CD4-positive, CD25-positive, alpha-beta regulatory T cell (primary cell): ENCODE data around the gene TFAP2E. TPM values are rescaled to one million over a fixed set of nuclear protein-coding genes. Genes with fewer than 3 reads are reported as not detected.

Experiments used
- ATAC-seq, 2 donors: fragments of 150-1000 bp; cut with Tn5 transposase; one replicate each; pipeline ENCODE4 v1.10.0; 2021; ENCODE audit warnings: low read depth in 2 of 2, moderate number of reproducible peaks in 2 of 2, moderate library complexity in 1 of 2
- DNase-seq, 3 donors: peaks; one replicate each; pipeline versions ENCODE4 v3.0.0 to v3.0.0-alpha.2; 2012 to 2022; ENCODE audit warnings: mixed read lengths in 1 of 3
- H3K27ac ChIP-seq: one replicate; pipeline ENCODE4 v1.7.0; 2013; ENCODE audit warnings: mild to moderate bottlenecking, low read length; ENCODE audit not compliant: insufficient read depth, poor library complexity, severe bottlenecking
- H3K27me3 ChIP-seq: one replicate; pipeline ENCODE4 v1.7.0; 2013; ENCODE audit warnings: low read length; ENCODE audit not compliant: control insufficient read depth, insufficient read depth
- H3K36me3 ChIP-seq: one replicate; pipeline ENCODE4 v1.7.0; 2013; ENCODE audit warnings: mild to moderate bottlenecking, low read length, moderate library complexity; ENCODE audit not compliant: control insufficient read depth, insufficient read depth
- H3K4me1 ChIP-seq: 2 replicates; pipeline ENCODE4 v1.7.0; 2013; ENCODE audit warnings: mild to moderate bottlenecking, low read length; ENCODE audit not compliant: insufficient read depth, control insufficient read depth, poor library complexity, severe bottlenecking
- H3K4me3 ChIP-seq: one replicate; pipeline ENCODE4 v1.7.0; 2013; ENCODE audit warnings: low read depth, mild to moderate bottlenecking, low read length, moderate library complexity
- H3K9me3 ChIP-seq, 2 experiments: 1 replicate in 1 of 2; 2 replicates in 1 of 2; pipeline ENCODE4 v1.7.0; 2013; ENCODE audit warnings: low read length in 2 of 2, mild to moderate bottlenecking in 1 of 2, moderate library complexity in 1 of 2; ENCODE audit not compliant: control insufficient read depth in 2 of 2
- H3K27ac Mint-ChIP-seq, 3 donors: one replicate each; pipeline ENCODE4 v1.8.0; 2020 to 2022; ENCODE audit warnings: mild to moderate bottlenecking in 3 of 3, mixed read lengths in 3 of 3, moderate library complexity in 2 of 3
- H3K27me3 Mint-ChIP-seq: one replicate; pipeline ENCODE4 v1.8.0; 2022; ENCODE audit warnings: mild to moderate bottlenecking, mixed read lengths
- H3K36me3 Mint-ChIP-seq: one replicate; pipeline ENCODE4 v1.8.0; 2020; ENCODE audit warnings: mixed read lengths
- H3K4me1 Mint-ChIP-seq, 4 donors: one replicate each; pipeline ENCODE4 v1.8.0; 2020 to 2022; ENCODE audit warnings: mixed read lengths in 4 of 4, mild to moderate bottlenecking in 1 of 4
- H3K4me3 Mint-ChIP-seq, 4 donors: one replicate each; pipeline ENCODE4 v1.8.0; 2020 to 2022; ENCODE audit warnings: mild to moderate bottlenecking in 4 of 4, mixed read lengths in 4 of 4, moderate library complexity in 3 of 4
- H3K9me3 Mint-ChIP-seq, 7 donors: one replicate each; pipeline ENCODE4 v1.8.0; 2020 to 2022; ENCODE audit warnings: mixed read lengths in 7 of 7, mild to moderate bottlenecking in 3 of 7, moderate library complexity in 2 of 7
- polyA plus RNA-seq, 4 donors: library from polyadenylated mRNA; unstranded; fragments of 300-500 nt; fragmentation: Illumina TruSeq; gene quantifications; one replicate each; pipeline ENCODE4 v1.2.3, GENCODE V29; 2021
- total RNA-seq: library from RNA; stranded (reverse); gene quantifications from one replicate; pipeline ENCODE4 v1.2.3, GENCODE V29; 2022

TFAP2E gene
- total RNA-seq (5.1 TPM), polyA plus RNA-seq (under 1 TPM in 3 of 4 donors, not detected in 1; 0.17 to 0.71 (median 0.21) TPM)

DNA sequence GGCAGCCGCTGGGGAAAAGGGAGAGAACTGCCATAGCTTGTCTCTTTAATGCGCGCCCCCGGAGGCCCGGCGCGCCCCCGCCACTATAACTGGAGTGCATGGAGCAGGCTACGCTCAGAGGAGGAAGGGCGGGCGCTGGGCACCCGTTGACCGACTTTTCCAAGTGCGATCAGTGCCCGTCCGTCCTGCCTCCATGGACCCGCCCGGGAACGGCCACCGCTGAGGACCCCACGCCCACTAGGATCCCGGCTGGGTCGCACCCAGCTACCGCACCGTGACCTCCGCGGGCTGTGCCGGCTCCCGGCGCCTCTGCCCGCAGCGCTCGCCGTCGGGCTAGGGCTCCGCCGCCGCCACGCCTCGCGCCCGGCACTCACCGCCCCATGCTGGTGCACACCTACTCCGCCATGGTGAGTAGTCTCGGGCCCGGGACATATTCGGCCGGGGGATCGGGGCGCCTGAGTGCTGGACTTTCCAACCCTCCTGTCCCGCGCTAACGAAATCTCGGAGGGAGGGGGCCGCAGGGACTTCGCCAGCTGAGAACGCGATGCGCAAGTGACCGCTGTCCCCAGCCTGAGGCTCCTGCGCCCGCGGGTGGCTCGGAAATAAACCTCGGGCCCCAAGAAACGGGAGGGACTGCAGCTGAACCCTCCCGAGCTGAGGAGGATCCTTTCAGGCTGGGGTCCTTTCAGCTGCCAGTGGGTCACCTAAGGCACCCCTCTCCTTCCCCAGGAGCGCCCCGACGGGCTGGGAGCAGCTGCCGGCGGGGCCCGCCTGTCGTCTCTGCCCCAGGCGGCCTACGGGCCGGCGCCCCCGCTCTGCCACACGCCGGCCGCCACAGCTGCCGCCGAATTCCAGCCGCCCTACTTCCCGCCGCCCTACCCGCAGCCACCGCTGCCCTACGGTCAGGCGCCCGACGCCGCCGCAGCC, at the start of gene TFAP2E:
TFAP2E (plus strand) TSS at position 117 of the 927 bp plus-strand sequence; CDS start at position 381, 264 bp downstream.
- H3K27me3 ChIP-seq = no peaks in the 10 kb centered on the region
- H3K4me1 ChIP-seq = peaks cover 24% of the 10 kb centered on the region
- peak within 1 kb of the TSS in 1 of 3 donors; percentile 85 for H3K27ac Mint-ChIP-seq
- no peaks in the 10 kb centered on the region for H3K36me3 ChIP-seq
- H3K4me3 Mint-ChIP-seq = peak within 1 kb of the TSS in 1 of 4 donors; percentile 16
- H3K4me3 ChIP-seq = no peak within 1 kb of the TSS
- no peak within 1 kb of the TSS for H3K27ac ChIP-seq
- ATAC-seq (no peak), DNase-seq (no peak)
- H3K4me1 Mint-ChIP-seq = peaks cover 0 to 42% (median 24%) of the 10 kb centered on the region in 4 donors
- H3K36me3 Mint-ChIP-seq = no peaks in the 10 kb centered on the region
- peaks cover 0 to 3% (median 0%) of the 10 kb centered on the region in 7 donors for H3K9me3 Mint-ChIP-seq
- H3K27me3 Mint-ChIP-seq = peaks cover 6% of the 10 kb centered on the region
- H3K9me3 ChIP-seq = no peaks in the 10 kb centered on the region

DNA sequence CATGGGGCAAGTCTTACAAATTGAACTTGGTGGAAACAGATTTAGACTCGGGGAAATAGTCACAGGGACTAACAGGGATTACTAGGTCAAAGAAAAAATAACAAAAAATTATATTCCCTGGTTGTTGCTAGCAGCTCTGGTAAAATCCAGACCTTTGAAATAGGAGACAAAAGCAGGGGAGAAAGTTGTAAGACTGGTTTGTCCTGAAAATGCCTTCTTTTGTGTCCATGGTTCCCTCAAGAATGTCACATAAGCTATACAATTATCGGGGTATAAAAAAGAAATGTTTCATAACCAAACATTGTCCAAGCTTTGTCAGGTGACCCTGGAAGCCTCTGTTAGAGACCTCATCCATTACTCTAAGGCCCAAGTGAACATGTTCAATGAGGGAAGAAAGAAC, 49.0 kb upstream of the TFAP2E start:
- Mint-ChIP-seq H3K27ac (no peak overlapping the region), H3K4me3 (no peak overlapping the region), H3K9me3 (peaks cover 1 to 15% (median 8%) of the 10 kb centered on the region in 7 donors), H3K27me3 (no peaks in the 10 kb centered on the region), H3K36me3 (peaks cover 26% of the 10 kb centered on the region), H3K4me1 (peaks cover 0 to 15% (median 12%) of the 10 kb centered on the region in 4 donors)
- Histone ChIP-seq H3K9me3 (no peaks in the 10 kb centered on the region), H3K4me1 (no peaks in the 10 kb centered on the region), H3K36me3 (no peaks in the 10 kb centered on the region), H3K27ac (no peak overlapping the region), H3K27me3 (no peaks in the 10 kb centered on the region), H3K4me3 (no peak overlapping the region)
- DNase-seq = no peak
- ATAC-seq = no peak

DNA sequence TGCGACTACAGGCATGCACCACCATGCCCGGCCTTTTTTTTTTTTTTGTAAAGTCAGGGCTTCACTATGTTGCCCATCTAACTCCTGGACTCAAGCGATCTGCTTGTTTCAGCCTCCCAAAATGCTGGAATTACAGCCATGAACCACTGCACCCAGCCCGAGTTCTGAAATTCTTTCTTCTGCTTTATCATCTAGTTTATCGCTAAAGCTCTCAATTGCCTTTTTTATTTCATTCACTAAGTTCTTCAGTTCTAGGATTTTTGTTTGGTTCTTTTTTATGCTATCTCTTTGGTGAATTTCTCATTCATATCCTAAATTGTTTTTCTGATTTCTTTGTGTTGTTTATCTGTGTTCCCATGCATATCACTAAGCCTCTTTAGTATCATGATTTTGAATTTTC, 42.9 kb upstream of the TFAP2E start:
- Mint-ChIP-seq H3K9me3 (peaks cover 4 to 17% (median 9%) of the 10 kb centered on the region in 7 donors), H3K27ac (no peak overlapping the region), H3K27me3 (no peaks in the 10 kb centered on the region), H3K36me3 (peaks cover 29% of the 10 kb centered on the region), H3K4me1 (peaks cover 6 to 19% (median 15%) of the 10 kb centered on the region in 4 donors), H3K4me3 (no peak overlapping the region)
- Histone ChIP-seq H3K27ac (no peak overlapping the region), H3K36me3 (peaks cover 24% of the 10 kb centered on the region), H3K4me3 (no peak overlapping the region), H3K9me3 (no peaks in the 10 kb centered on the region), H3K4me1 (peaks cover 3% of the 10 kb centered on the region), H3K27me3 (no peaks in the 10 kb centered on the region)
- no peak for ATAC-seq
- DNase-seq = no peak

DNA sequence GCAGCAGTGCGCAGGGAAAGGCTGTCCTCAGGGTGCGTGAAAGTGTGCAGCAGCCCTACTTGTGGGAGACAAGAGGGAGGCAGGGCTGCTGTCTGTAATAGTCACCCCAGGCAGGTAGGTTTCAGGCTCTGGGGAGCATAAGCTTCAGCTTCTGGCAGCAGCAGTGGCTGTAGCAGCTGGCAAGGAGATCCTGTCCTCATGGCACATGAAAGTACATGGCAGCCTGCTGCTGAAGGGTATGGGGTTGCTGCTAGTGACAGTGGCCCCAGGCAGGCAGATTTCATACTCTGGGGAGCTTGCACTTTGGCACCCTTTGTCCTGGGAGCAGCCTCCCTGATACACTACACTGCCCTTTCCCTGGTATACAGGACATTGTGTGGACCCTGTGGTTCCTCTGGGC, 42.2 kb upstream of the TFAP2E start:
- DNase-seq (no peak), ATAC-seq (no peak)
- no peaks in the 10 kb centered on the region for H3K27me3 ChIP-seq
- no peaks in the 10 kb centered on the region for H3K27me3 Mint-ChIP-seq
- no peak overlapping the region for H3K27ac ChIP-seq
- peaks cover 4 to 16% (median 6%) of the 10 kb centered on the region in 7 donors for H3K9me3 Mint-ChIP-seq
- H3K36me3 ChIP-seq = peaks cover 24% of the 10 kb centered on the region
- H3K36me3 Mint-ChIP-seq = peaks cover 29% of the 10 kb centered on the region
- H3K27ac Mint-ChIP-seq = no peak overlapping the region
- H3K4me3 ChIP-seq = no peak overlapping the region
- H3K4me1 Mint-ChIP-seq = peaks cover 14 to 24% (median 19%) of the 10 kb centered on the region in 4 donors
- H3K4me3 Mint-ChIP-seq = no peak overlapping the region
- H3K4me1 ChIP-seq = peaks cover 3% of the 10 kb centered on the region
- H3K9me3 ChIP-seq = no peaks in the 10 kb centered on the region

DNA sequence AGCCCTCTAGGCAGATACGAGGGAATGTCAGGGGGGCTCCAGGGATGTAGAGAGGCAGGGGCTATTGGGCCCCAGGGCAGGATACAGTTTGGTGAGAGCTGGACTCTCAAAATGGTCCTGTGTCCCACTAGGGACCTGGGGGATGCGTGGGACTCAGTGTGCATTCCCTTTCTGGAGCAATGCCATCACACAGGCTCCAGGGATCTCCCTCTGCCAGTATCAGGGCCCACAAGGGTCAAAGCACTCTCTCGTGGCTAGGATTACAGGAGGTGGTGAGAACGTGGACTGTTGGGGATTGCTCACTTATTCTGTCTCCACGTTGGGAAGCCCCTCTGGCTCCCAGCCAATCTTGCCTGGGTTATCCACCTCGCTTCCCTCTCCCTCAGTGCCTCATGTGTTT, 41.7 kb upstream of the TFAP2E start:
- Mint-ChIP-seq H3K27ac (no peak overlapping the region), H3K4me3 (no peak overlapping the region), H3K27me3 (no peaks in the 10 kb centered on the region), H3K36me3 (peaks cover 29% of the 10 kb centered on the region), H3K4me1 (peaks cover 14 to 27% (median 20%) of the 10 kb centered on the region in 4 donors), H3K9me3 (peaks cover 4 to 16% (median 6%) of the 10 kb centered on the region in 7 donors)
- Histone ChIP-seq H3K4me3 (no peak overlapping the region), H3K9me3 (no peaks in the 10 kb centered on the region), H3K4me1 (peaks cover 3% of the 10 kb centered on the region), H3K27ac (no peak overlapping the region), H3K36me3 (peaks cover 24% of the 10 kb centered on the region), H3K27me3 (no peaks in the 10 kb centered on the region)
- ATAC-seq = no peak
- DNase-seq = no peak

DNA sequence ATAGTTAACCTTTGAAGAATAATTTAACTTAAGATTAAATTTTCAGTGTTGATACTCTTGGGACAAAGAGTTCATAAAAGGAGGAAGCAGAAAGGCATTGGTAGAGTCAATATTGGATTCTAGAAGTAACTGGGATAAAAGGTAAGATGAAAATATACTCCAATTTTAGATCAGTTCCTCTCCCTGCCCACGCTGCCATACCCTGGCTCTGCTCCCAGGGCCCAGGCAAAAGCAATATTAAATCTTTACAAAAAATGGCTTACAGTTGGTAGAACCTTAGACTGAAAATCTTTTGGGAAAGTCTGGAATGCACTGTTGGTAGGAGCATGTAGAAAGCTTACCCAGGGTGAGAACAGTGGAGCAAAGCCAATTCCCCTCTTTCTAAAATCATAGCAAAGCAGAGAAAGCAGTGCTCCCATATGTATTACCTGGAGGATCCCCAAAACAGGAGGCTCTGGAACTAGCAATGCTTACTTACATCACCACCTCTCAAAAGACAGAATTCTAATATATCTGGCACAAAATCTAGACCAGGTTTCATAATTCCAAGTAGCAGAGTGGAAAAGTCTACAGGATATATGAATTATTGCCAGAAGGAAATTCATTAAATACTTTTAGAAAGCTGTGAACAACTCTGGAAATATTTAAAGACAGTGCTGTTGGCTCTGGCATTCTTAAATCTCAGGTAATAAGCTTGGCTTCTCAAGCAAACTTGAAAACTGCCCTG, 40.5 kb upstream of the TFAP2E start:
- H3K4me1 ChIP-seq = peaks cover 4% of the 10 kb centered on the region
- no peaks in the 10 kb centered on the region for H3K9me3 ChIP-seq
- Mint-ChIP-seq H3K4me1 (peaks cover 22 to 38% (median 29%) of the 10 kb centered on the region in 4 donors), H3K9me3 (peaks cover 4 to 11% (median 5%) of the 10 kb centered on the region in 7 donors), H3K4me3 (no peak overlapping the region), H3K27ac (no peak overlapping the region), H3K36me3 (peaks cover 22% of the 10 kb centered on the region), H3K27me3 (no peaks in the 10 kb centered on the region)
- ATAC-seq (no peak), DNase-seq (no peak)
- H3K36me3 ChIP-seq = peaks cover 24% of the 10 kb centered on the region
- H3K27me3 ChIP-seq = no peaks in the 10 kb centered on the region
- H3K4me3 ChIP-seq = no peak overlapping the region
- H3K27ac ChIP-seq = no peak overlapping the region

DNA sequence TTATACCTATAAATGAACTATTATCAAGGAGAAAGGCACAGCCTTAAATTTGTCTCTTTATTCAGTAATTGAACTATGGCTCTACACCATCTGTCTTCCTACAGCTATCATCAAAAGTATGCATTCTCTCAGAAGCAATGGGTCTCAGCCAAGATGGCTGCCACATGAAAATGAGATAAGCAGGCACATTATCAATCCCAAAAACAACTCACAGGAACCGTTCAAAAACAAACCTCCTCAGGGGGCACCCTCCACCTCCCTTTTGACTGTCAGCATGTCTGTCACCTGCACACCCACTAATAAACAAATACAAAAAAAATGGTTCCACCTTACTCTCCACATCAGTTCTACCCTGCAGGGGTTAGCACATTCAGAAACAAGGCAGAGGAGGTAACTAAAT, 39.5 kb upstream of the TFAP2E start:
- Mint-ChIP-seq H3K27ac (no peak overlapping the region), H3K4me3 (no peak overlapping the region), H3K27me3 (no peaks in the 10 kb centered on the region), H3K36me3 (peaks cover 22% of the 10 kb centered on the region), H3K4me1 (peaks cover 27 to 46% (median 32%) of the 10 kb centered on the region in 4 donors), H3K9me3 (peaks cover 0 to 10% (median 5%) of the 10 kb centered on the region in 7 donors)
- ATAC-seq (no peak), DNase-seq (no peak)
- H3K36me3 ChIP-seq = peaks cover 24% of the 10 kb centered on the region
- peaks cover 13% of the 10 kb centered on the region for H3K4me1 ChIP-seq
- H3K27me3 ChIP-seq = no peaks in the 10 kb centered on the region
- no peak overlapping the region for H3K4me3 ChIP-seq
- H3K9me3 ChIP-seq = no peaks in the 10 kb centered on the region
- H3K27ac ChIP-seq = no peak overlapping the region
